Endothelial cell of umbilical vein (primary cell): ENCODE data around the gene ELMO1. TPM values are rescaled to one million over a fixed set of nuclear protein-coding genes. Genes with fewer than 3 reads are reported as not detected.

Experiments used
- BruUV-seq: library from RNA; stranded (reverse); fragments of 400-500 nt; replicated peaks from 2 replicates; lab custom pipeline; 2021; lab: Mats Ljungman, UMichigan
- CTCF ChIA-PET: fragments of 300-600, 350-600 bp; sonication (Branson Sonifier 250); formaldehyde crosslinking; loops from one replicate; lab custom pipeline; 2021; ENCODE audit warnings: antibody characterized with exemption, inconsistent platforms; lab: Charles Lee
- POLR2A ChIA-PET: fragments of 300-600, 350-600 bp; sonication (Branson Sonifier 250); formaldehyde crosslinking; loops from one replicate; lab custom pipeline; 2021; ENCODE audit warnings: antibody characterized with exemption, inconsistent platforms; lab: Charles Lee
- DNase-seq: peaks from one replicate; pipeline ENCODE4 v3.0.0-alpha.2; 2011; ENCODE audit warnings: low read depth, low spot score
- FAIRE-seq: peaks from 2 replicates; lab custom pipeline; 2011; peaks lifted over from hg19 to GRCh38; lab: Jason Lieb, UNC
- H2AFZ ChIP-seq: 2 replicates; pipeline ENCODE4 v1.6.0; 2012; ENCODE audit warnings: low read depth, low read length, control low read depth, inconsistent platforms
- H3K27ac ChIP-seq: 2 replicates; pipeline ENCODE4 v1.5.1; 2011; ENCODE audit warnings: low read depth, mild to moderate bottlenecking, control low read depth, low read length, moderate library complexity; ENCODE audit not compliant: insufficient read depth
- H3K27me3 ChIP-seq, 2 experiments: 2 replicates each; pipeline versions ENCODE4 v1.6.0 to v1.6.1; 2011; ENCODE audit warnings: low read length in 2 of 2, mixed read lengths in 1 of 2; ENCODE audit not compliant: control insufficient read depth in 2 of 2, insufficient read depth in 2 of 2
- H3K36me3 ChIP-seq, 2 experiments: 2 replicates in 1 of 2; 3 replicates in 1 of 2; pipeline ENCODE4 v1.5.1; 2011; ENCODE audit warnings: low read length in 2 of 2, mild to moderate bottlenecking in 1 of 2, moderate library complexity in 1 of 2; ENCODE audit not compliant: control insufficient read depth in 2 of 2, insufficient read depth in 2 of 2; ENCODE audit errors: extremely low read depth in 1 of 2
- H3K4me1 ChIP-seq: 3 replicates; pipeline ENCODE4 v1.5.1; 2011; ENCODE audit warnings: mild to moderate bottlenecking, low read length; ENCODE audit not compliant: control insufficient read depth, insufficient read depth; ENCODE audit errors: extremely low read depth
- H3K4me2 ChIP-seq: 2 replicates; pipeline ENCODE4 v1.6.1; 2011; ENCODE audit warnings: low read length, control low read depth, mixed read lengths; ENCODE audit not compliant: insufficient read depth
- H3K4me3 ChIP-seq, 3 experiments: fragments of 200-600 bp in 1 of 3; sonication (generic), shearing (Covaris generic) in 1 of 3; replicated peaks in 1 of 3; 2 replicates each; pipeline ENCODE4 v1.5.1; 2011 to 2016; ENCODE audit warnings: control low read depth in 3 of 3, low read length in 3 of 3, mild to moderate bottlenecking in 2 of 3, inconsistent platforms in 1 of 3, low read depth in 1 of 3, moderate library complexity in 1 of 3; ENCODE audit not compliant: insufficient read depth in 1 of 3
- H3K79me2 ChIP-seq: 2 replicates; pipeline ENCODE4 v1.6.0; 2012; ENCODE audit warnings: low read length, inconsistent platforms; ENCODE audit not compliant: control insufficient read depth, insufficient read depth
- H3K9ac ChIP-seq: replicated peaks from 2 replicates; pipeline ENCODE3; 2011; ENCODE audit warnings: low read length, control low read depth; ENCODE audit not compliant: insufficient read depth; ENCODE audit errors: extremely low read depth
- H3K9me1 ChIP-seq: replicated peaks from 3 replicates; pipeline ENCODE4 v1.6.0; 2011; ENCODE audit warnings: mild to moderate bottlenecking, low read length; ENCODE audit not compliant: control insufficient read depth, insufficient read depth; ENCODE audit errors: extremely low read depth
- H3K9me3 ChIP-seq: replicated peaks from 2 replicates; pipeline ENCODE4 v1.5.1; 2012; ENCODE audit warnings: low read length, inconsistent platforms; ENCODE audit not compliant: control insufficient read depth, insufficient read depth
- H4K20me1 ChIP-seq: replicated peaks from 2 replicates; pipeline ENCODE3; 2011; ENCODE audit warnings: mild to moderate bottlenecking, low read length; ENCODE audit not compliant: control insufficient read depth, insufficient read depth; ENCODE audit errors: extremely low read depth
- CTCF ChIP-seq, 2 donors: IDR thresholded peaks; 1 replicate in 1 of 2; 2 replicates in 1 of 2; pipeline ENCODE4 v1.5.1; 2011; ENCODE audit warnings: low read length in 2 of 2, mild to moderate bottlenecking in 2 of 2, moderate library complexity in 2 of 2, control low read depth in 1 of 2, inconsistent platforms in 1 of 2, low read depth in 1 of 2; ENCODE audit not compliant: insufficient read depth in 1 of 2; ENCODE audit errors: extremely low read depth in 1 of 2
- EZH2 ChIP-seq: IDR thresholded peaks from 2 replicates; pipeline ENCODE4 v1.6.1; 2012; ENCODE audit warnings: borderline replicate concordance, low read depth, mild to moderate bottlenecking, moderate library complexity, low read length, inconsistent platforms; ENCODE audit not compliant: severe bottlenecking
- FOS ChIP-seq: IDR thresholded peaks from 2 replicates; pipeline ENCODE4 v1.6.1; 2011; ENCODE audit warnings: mild to moderate bottlenecking, low read length, moderate library complexity, borderline replicate concordance; ENCODE audit not compliant: insufficient read depth
- GATA2 ChIP-seq: IDR thresholded peaks from 2 replicates; pipeline ENCODE4 v1.7.0; 2011; ENCODE audit warnings: low read depth, mild to moderate bottlenecking, moderate library complexity, mixed read lengths, low read length; ENCODE audit not compliant: insufficient read length, insufficient read depth
- JUN ChIP-seq: IDR thresholded peaks from 2 replicates; pipeline ENCODE4 v1.6.1; 2011; ENCODE audit warnings: borderline replicate concordance, low read depth; ENCODE audit not compliant: insufficient read length, insufficient read depth
- MAX ChIP-seq: IDR thresholded peaks from 2 replicates; pipeline ENCODE4 v1.6.1; 2011; ENCODE audit not compliant: insufficient read depth, insufficient read length
- MYC ChIP-seq: IDR thresholded peaks from one replicate; pipeline ENCODE4 v1.6.1; 2011; ENCODE audit warnings: mild to moderate bottlenecking, low read depth, low read length
- POLR2A ChIP-seq: IDR thresholded peaks from 2 replicates; pipeline ENCODE4 v1.6.1; 2012; ENCODE audit warnings: low read depth, mild to moderate bottlenecking, control low read depth, low read length
- POLR2AphosphoS5 ChIP-seq: IDR thresholded peaks from 2 replicates; pipeline ENCODE4 v1.6.1; 2012; ENCODE audit warnings: low read depth, mild to moderate bottlenecking, control low read depth, low read length, moderate library complexity; ENCODE audit not compliant: insufficient read depth
- dilution Hi-C: fragments of 300-500 bp; cut with MboI; formaldehyde crosslinking; loops from one replicate; pipeline ENCODE4 v1.15.0; 2019; ENCODE audit warnings: low sequenced_read_pairs; ENCODE audit not compliant: extremely low pct_ligation_motif_present
- intact Hi-C: fragments of 100-400 bp; cut with micrococcal nuclease; formaldehyde crosslinking; loops from one replicate; pipeline ENCODE4 v1.10.0; 2022
- polyA plus RNA-seq, 4 experiments: library from polyadenylated mRNA; depleted of rRNA in 3 of 4; stranded (reverse) in 3 of 4; unstranded in 1 of 4; fragments of >200 nt; gene quantifications; 2 replicates each; pipeline versions ENCODE4 v1.2.1 to v1.2.3, GENCODE V29; 2011 to 2012; ENCODE audit warnings: missing spikeins in 1 of 4
- total RNA-seq: library from RNA; stranded (reverse); gene quantifications from 2 replicates; pipeline ENCODE4 v1.2.3, GENCODE V29; 2021

The ELMO1 gene
- total and polyA plus RNA-seq, 2 donors (not counting 3 experiments of a cell fraction or from before 2014, with no cell fraction given): 17.0 to 30.6 TPM

- Histone ChIP-seq H3K4me2 (no peak overlapping the region), H3K9me3 (no peaks in the 10 kb centered on the region), H3K36me3 (no peaks in the 10 kb centered on the region), H4K20me1 (no peaks in the 10 kb centered on the region), H3K9me1 (no peaks in the 10 kb centered on the region), H3K4me3 (no peak overlapping the region), H3K27ac (no peak overlapping the region), H3K79me2 (no peaks in the 10 kb centered on the region), H3K27me3 (no peaks in the 10 kb centered on the region), H3K4me1 (no peaks in the 10 kb centered on the region), H3K9ac (no peak overlapping the region), H2AFZ (no peak overlapping the region)
- FAIRE-seq (no peak), DNase-seq (no peak)
- ChIA-PET CTCF (interaction anchor here (14.5 to 14.9 kb wide), 2 partner anchors 9 to 206 kb away, joined by 191 to 374 read pairs; no protein-coding TSS in a partner anchor), POLR2A (no interaction called here)
- dilution Hi-C loops (loop anchor here (25.0 kb wide), 1 partner anchor 209 kb away; no protein-coding TSS in a partner anchor), intact Hi-C loops (no loop called here)
- TF ChIP-seq EZH2 (no peak), POLR2AphosphoS5 (no peak), JUN (no peak), MAX (no peak)
- no TSS peak for BruUV-seq
These were observed 470.2 kb downstream of the ELMO1 start for GRCh38 chr7:36978461-36978860.

- no peak overlapping the region for H3K4me3 ChIP-seq
- H3K9me3 ChIP-seq: no peaks in the 10 kb centered on the region
- H3K9me1 ChIP-seq: no peaks in the 10 kb centered on the region
- no peaks in the 10 kb centered on the region for H3K79me2 ChIP-seq
- no peak overlapping the region for H2AFZ ChIP-seq
- dilution Hi-C loops (loop anchor here (25.0 kb wide), 1 partner anchor 209 kb away; no protein-coding TSS in a partner anchor), intact Hi-C loops (no loop called here)
- BruUV-seq: no TSS peak
- FAIRE-seq: no peak
- H3K27me3 ChIP-seq: no peaks in the 10 kb centered on the region
- no peak overlapping the region for H3K9ac ChIP-seq
- no peaks in the 10 kb centered on the region for H3K36me3 ChIP-seq
- DNase-seq: no peak
- no peaks in the 10 kb centered on the region for H4K20me1 ChIP-seq
- H3K27ac ChIP-seq: no peak overlapping the region
- no peaks in the 10 kb centered on the region for H3K4me1 ChIP-seq
- CTCF ChIA-PET: interaction anchor here (2.0 to 14.9 kb wide), 2 partner anchors 8 to 204 kb away, joined by 13 to 191 read pairs; no protein-coding TSS in a partner anchor
- POLR2A ChIA-PET: no interaction called here
- TF ChIP-seq JUN: no peak
- no peak for TF ChIP-seq POLR2AphosphoS5
- no peak for TF ChIP-seq MAX
- no peak for TF ChIP-seq GATA2
- TF ChIP-seq EZH2: no peak
- no peak for TF ChIP-seq POLR2A
- no peak for TF ChIP-seq CTCF (IDR thresholded peaks at IDR 0.05; ENCODE audit: extremely low read depth in 1 of 2, insufficient read depth in 1 of 2, low read depth in 1 of 2, low read length in 2 of 2)
- no peak for TF ChIP-seq MYC
- TF ChIP-seq FOS: no peak
- H3K4me2 ChIP-seq: no peak overlapping the region
These were observed 470.8 kb downstream of the ELMO1 start for GRCh38 chr7:36977878-36978277.
